Hematopoietic multipotent progenitor cell treated with erythropoietin and hydrocortisone succinate and interleukin-3 and kit ligand, for 8 days (in vitro differentiated cells): ENCODE data around the gene ATXN2L.
A peak's percentile ranks its signal among the peaks of the same experiment; 100 is the strongest.
"Not testable (repeated sequence)": the region's sequence is repeated elsewhere in the genome, so short reads cannot be mapped to it uniquely, and the experiment has no call there.

Experiments
- DNase-seq: peaks from one replicate; pipeline ENCODE4 v3.0.0-alpha.2; 2015

ATXN2L gene

GRCh38 chr16:28873543-28874201 is 50.9 kb downstream of the ATXN2L start:
- peak; percentile 55 for DNase-seq

DNA sequence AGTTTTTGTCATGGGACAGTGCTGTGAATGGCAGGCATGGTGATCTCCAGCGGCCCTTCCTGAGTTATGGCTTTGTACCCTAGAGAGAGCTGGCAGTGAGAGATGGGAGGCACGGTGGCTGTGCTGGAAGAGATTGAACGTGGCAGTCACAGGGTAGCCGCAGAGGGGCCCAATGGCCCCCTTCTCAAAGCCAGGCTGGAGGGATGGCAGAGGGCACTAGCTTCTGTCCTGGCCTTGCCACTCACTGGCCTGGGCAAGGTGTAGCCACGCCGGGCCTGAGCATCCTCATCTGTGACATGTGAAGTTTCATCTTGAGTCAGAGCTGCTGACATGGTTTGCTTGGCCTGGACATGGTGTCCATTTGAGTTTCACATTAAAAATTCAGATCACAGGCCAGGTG is 51.6 kb downstream of the ATXN2L start:
- DNase-seq: no peak

- DNase-seq: no peak
These were observed 52.6 kb downstream of the ATXN2L start for GRCh38 chr16:28875134-28876018.

DNA sequence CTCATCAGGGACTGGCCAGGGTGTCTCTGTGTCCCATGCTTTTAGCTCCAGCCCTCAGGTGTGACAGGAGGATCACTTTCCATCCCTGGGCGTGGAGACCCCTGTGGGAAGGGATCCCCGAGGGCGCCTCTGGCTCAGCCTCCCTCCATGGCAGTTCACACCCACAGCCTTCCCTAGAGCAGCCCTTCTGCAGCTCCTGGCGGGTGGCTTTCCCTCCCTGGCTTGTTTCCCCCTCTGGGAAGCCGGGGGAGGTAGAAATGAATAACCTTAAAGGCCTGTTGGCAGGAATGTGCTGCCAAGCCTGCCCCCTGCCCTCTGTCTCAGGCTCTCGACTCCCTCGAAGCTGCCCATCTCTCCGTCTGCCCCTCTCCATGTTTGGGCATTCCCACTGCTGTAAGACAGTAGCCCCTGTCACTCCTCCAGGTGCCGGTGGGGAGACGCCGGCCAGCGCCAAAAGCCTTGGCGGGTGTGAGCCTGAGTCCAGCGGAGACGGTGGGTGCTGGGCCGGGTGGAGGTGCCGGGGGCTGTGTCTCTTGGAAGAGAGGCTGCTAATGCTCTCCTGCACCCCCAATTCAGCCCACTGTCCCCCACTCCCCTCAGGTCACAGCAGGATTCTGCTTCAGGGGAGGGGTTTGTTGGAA is 53.3 kb downstream of the ATXN2L start:
- no peak for DNase-seq

- DNase-seq: no peak
These were observed 54.3 kb downstream of the ATXN2L start for GRCh38 chr16:28876973-28877654.

DNA sequence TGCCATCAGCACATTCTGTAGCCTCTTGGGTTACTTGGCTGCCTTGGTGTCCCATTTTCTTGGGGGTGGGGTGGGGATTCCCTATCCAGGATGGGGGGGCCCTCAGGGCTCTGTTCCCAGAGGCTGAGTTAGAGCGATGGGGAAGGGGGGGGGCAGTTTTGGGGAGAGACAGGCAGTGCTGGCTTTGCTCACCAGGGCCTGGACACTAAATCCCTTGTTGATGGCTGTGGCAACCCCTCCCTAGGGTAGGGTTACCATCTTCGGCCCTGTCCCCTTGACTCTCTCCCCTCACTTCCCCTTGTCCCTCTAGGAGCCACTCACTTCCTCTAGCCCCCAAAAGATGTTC is 54.8 kb downstream of the ATXN2L start:
- no peak for DNase-seq

- DNase-seq: no peak
These were observed 55.5 kb downstream of the ATXN2L start, which contains the start of gene ATP2A1 for GRCh38 chr16:28878083-28878926. TSS of gene ATP2A1 (plus strand) at chr16:28878488. CDS start at chr16:28878672, 184 bp downstream.

DNA sequence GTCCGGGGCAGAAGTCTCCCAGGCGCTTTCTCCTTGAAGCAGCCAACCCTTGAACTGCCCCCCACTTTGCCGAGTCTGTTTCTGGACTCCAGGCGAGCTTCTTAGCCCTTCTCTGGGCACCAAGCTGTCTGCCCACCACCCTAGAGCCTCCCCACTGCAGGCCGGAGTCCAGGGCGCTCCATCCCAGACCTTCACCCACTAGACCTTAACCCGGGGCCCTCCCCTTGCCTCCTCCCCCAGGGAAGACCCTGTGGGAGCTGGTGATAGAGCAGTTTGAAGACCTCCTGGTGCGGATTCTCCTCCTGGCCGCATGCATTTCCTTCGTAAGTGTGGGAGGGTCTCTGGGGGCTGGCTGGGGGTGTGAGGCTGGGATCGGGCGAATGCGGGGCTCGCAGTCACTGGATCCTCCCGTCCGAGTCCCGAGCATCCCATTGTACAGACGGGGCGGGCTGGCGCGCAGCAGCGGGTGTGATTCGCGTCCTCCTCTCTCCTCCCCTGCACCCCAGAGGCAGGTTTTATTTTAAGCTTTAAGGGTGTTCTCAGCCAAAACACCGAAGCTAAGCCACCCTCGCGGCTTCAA is 56.6 kb downstream of the ATXN2L start:
- DNase-seq: no peak

DNA sequence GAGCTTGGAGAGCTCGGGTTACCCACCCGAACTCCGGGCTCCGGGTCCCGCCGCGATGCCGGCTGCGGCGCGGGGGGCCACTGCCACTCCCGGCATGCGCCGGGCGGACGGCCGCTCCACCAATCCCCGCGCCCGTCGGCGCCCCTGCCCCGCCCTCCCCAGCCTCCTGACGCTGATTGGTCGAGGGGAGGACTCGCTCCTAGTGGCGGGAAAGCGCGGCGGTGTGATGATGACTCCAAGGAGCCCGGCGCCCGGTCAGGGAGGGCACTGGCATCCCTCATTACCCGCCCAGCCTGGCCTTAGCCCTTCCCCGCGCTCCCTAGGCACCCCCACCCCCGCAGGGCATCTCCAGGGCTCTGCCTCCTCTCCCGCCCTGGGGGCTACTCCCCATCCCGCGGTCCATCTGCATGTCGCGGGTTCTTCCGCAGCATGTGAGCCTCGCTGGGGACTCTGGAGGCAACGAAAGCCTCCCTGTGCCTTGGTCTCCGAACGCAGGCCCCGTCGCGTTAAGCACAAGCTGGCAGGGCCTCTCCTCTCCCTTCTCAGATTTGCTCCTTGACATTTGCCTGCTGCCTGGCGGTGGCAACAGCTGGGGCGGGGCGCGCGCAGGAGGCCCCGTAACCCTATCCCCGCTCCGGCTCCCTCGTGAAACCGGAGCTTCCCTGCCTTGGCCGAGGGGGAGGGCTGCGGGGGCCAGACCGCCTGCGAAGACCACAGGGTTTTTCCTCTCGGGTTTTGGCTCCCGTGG is 57.2 kb downstream of the ATXN2L start:
- peak; percentile 89 for DNase-seq

- no peak for DNase-seq
These were observed 57.8 kb downstream of the ATXN2L start for GRCh38 chr16:28880589-28880915.

DNA sequence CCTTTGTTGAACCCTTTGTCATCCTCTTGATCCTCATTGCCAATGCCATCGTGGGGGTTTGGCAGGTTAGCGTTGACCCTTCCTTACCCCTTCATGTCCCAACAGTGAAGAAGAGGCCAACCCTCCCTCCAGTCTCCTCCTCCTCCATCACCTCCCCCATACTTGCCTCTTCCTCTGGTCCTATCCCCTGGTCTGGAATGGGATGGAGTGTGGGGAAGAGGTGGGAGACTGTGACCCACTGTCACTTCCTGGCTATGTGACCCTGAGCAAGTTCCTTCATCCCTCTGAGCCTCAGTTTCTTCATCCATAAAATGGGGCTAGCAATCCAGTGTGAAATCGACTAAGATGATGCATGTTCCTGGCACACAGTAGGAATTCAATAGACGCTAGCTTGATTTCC is 58.2 kb downstream of the ATXN2L start:
- DNase-seq: no peak

- DNase-seq: not testable (repeated sequence)
These were observed 58.8 kb downstream of the ATXN2L start for GRCh38 chr16:28881565-28881964.

DNA sequence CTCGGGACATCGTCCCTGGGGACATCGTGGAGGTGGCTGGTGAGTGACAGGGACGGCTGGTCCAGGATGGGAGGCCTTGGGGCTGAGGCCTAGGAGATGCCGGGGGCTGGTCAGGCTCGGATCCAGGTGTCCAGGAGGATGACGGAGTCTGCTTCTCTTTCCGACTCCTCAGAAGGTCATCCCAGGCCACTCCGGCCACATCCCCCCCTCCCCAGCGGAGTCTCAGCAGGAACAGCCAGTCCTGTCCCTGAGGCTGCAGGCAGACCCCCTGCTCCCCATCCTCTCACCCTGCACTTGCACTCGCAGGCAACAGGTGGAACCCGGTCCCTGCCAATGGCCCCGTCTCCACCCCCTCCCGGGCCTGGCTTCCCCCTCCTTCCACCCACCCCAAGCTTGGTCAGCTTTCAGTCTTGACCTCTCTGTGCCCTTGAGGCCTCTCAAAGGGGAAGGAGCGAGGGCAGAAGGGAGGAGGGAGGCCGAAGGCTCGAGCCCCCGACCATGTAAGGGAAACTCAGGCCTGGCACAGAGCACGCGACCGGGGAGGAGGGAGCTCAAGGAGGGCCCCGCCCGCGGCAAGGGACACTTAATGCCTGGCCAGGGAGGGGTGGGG is 59.9 kb downstream of the ATXN2L start:
- no peak for DNase-seq

- DNase-seq: no peak
These were observed 60.6 kb downstream of the ATXN2L start for GRCh38 chr16:28883221-28883996.

DNA sequence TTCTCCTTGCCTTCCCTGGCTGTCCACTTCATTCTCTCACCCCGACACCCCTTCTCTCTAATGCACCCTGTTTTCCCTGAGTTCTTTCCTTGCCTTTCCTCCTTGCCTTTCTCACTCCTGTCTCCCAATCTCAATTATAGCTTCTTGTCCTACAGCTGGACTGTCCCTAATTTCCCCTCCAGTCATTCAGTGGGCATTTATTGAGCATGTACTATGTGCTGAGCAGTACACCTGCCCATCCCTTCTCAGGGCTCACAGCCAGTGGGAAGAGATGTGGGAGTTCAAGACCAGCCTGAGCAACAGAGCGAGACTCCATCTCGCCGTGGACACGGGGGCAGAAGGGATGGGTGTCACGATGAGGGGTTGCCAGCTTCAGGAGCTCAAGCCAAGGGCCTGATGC is 61.2 kb downstream of the ATXN2L start:
- no peak for DNase-seq
